Measurements from ENCODE around the gene LRRFIP2. TPM values are rescaled to one million over a fixed set of nuclear protein-coding genes. Genes with fewer than 3 reads are reported as not detected.
A peak's percentile ranks its signal among the peaks of the same experiment; 100 is the strongest.

LRRFIP2 gene
- total and polyA plus RNA-seq, 12 donors = 34.2 to 161 (median 46.2) TPM

DNA sequence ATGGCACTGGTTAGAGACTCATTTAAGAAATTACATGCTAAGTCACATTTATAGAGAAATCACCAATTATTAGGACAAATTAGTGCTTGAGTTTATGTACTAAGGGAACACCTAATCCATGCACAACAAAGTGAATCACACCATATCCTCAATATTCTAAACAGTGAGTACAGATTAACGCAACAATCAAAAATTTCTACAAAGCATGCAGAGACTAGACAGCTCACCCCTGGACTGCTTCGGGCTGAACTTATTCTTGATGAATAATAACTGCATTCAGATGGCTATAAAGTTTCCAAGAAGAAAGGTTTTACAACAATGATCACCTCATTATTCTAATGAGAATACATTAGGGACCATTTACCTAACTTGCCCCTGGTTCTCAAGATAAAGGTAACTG, 66.5 kb downstream of the LRRFIP2 start:
- 94 to 100% (median 99%) methylated on average over 2 of the region's 2 CpGs for WGBS, 4 donors
- no peak for TF ChIP-seq POLR2A (IDR thresholded peaks at IDR 0.05)
- TF ChIP-seq, protein P1, sequence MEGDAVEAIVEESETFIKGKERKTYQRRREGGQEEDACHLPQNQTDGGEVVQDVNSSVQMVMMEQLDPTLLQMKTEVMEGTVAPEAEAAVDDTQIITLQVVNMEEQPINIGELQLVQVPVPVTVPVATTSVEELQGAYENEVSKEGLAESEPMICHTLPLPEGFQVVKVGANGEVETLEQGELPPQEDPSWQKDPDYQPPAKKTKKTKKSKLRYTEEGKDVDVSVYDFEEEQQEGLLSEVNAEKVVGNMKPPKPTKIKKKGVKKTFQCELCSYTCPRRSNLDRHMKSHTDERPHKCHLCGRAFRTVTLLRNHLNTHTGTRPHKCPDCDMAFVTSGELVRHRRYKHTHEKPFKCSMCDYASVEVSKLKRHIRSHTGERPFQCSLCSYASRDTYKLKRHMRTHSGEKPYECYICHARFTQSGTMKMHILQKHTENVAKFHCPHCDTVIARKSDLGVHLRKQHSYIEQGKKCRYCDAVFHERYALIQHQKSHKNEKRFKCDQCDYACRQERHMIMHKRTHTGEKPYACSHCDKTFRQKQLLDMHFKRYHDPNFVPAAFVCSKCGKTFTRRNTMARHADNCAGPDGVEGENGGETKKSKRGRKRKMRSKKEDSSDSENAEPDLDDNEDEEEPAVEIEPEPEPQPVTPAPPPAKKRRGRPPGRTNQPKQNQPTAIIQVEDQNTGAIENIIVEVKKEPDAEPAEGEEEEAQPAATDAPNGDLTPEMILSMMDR (IDR thresholded peaks at IDR 0.05) = no peak

DNA sequence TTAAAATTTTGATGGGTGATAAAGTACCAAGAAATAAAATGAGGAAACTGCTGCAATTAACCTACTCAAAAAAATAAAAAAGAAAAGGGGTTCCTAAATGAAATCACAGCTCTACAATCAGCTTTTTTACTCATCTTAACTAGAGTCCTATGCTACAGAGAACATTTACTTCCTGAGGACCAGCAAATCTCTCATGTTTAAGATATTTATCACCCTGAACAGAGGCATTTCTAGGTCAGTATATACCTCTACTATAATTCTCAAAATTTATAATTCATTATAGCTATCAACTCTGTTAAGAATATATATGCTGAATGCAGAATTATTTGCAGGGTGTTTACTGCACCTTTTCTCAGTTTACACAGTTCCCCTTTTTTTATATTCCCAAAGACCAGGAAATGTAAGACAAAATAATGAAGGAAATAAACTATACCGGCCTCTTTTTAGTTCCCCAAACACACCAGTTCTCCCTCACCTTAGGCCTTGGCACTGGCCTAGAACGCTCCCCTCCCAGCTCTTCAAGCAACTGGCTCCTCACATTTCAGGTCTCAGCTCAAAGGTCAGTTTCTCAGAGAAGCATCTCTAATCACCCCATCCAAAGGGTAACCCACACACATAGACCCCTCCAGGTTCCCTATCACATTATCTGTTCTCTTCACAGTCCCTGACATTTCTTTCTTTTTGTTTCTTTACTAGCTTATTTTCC, 71.1 kb downstream of the LRRFIP2 start:
- Histone ChIP-seq H3K4me3 (no peak overlapping the region), H3K9me3 (replicated peaks in 1 of 3) (peaks cover 0 to 7% (median 0%) of the 10 kb centered on the region in 3 donors), H3K36me3 (replicated peaks in 1 of 2) (no peaks in the 10 kb centered on the region), H3K27ac (peak overlapping the region in 1 of 5 donors; percentile 6), H3K4me1 (replicated peaks in 1 of 2) (peaks cover 0 to 11% of the 10 kb centered on the region in 2 donors), H3K27me3 (no peaks in the 10 kb centered on the region)
- DNase-seq = no peak
- intact Hi-C loops (cut with DNase I) = no loop called here
- no peak for TF ChIP-seq POLR2A (IDR thresholded peaks at IDR 0.05)
- TF ChIP-seq, protein P1 (IDR thresholded peaks at IDR 0.05) = no peak
- 37 to 50% (median 39%) methylated on average over 2 of the region's 2 CpGs for WGBS, 4 donors

More for the DNA sequence above, 66.5 kb downstream of the LRRFIP2 start:
- Histone ChIP-seq H3K27me3 (no peaks in the 10 kb centered on the region), H3K4me3 (no peak overlapping the region), H3K27ac (no peak overlapping the region), H3K9me3 (replicated peaks in 1 of 3) (peaks cover 0 to 7% (median 0%) of the 10 kb centered on the region in 3 donors), H3K36me3 (replicated peaks in 1 of 2) (no peaks in the 10 kb centered on the region), H3K4me1 (replicated peaks in 1 of 2) (peaks cover 11 to 38% of the 10 kb centered on the region in 2 donors)
- no peak for DNase-seq
- intact Hi-C loops (cut with DNase I) = no loop called here

DNA sequence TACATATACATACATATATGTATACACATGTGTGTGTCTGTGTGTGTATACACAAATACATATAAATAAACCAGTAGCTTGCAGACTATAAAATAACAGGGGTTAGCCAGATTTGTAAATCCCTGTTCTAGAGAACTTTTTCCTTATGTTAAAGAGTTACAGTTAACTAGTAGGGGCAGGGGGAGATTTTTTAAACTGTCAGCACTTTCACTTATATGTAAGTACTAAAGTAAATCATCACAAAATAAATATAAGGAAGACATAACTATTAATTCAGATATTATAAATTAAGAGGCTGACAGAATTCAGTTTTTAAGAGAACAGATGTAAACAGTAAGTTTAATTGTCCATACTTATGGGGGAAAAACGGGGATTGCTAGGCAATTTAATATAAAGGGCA, 74.0 kb downstream of the LRRFIP2 start:
- H3K27me3 ChIP-seq = no peaks in the 10 kb centered on the region
- intact Hi-C loops (cut with DNase I) = no loop called here
- peaks cover 0 to 7% (median 0%) of the 10 kb centered on the region in 3 donors for H3K9me3 ChIP-seq (replicated peaks in 1 of 3)
- H3K36me3 ChIP-seq (replicated peaks in 1 of 2) = no peaks in the 10 kb centered on the region
- H3K4me1 ChIP-seq (replicated peaks in 1 of 2) = peaks cover 14 to 36% of the 10 kb centered on the region in 2 donors
- 76 to 84% (median 80%) methylated on average over 1 of the region's 1 CpG for WGBS, 4 donors
- TF ChIP-seq, protein P1 (IDR thresholded peaks at IDR 0.05) = no peak
- no peak for TF ChIP-seq POLR2A (IDR thresholded peaks at IDR 0.05)
- H3K4me3 ChIP-seq = no peak overlapping the region
- H3K27ac ChIP-seq = no peak overlapping the region
- no peak for DNase-seq

DNA sequence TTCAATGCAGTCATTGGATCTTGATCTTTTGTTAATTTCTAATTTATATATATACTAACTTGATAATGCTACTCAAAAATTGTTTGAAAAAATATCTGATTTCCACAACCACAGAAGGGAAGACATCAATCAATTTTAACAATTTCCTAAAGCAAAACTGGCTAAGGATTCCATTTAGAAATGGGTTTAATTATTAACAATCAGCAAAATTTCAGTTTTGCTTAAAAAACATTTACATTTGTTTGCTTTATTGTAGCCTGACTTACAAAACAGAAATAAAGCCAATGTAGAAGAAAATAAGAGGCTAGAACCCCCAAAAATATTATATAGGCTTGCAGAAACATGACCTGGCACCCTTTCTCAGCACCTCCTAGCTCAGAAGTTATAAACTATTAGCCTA, 74.9 kb downstream of the LRRFIP2 start:
- TF ChIP-seq, protein P1 (IDR thresholded peaks at IDR 0.05) = no peak
- TF ChIP-seq POLR2A (IDR thresholded peaks at IDR 0.05) = no peak
- no peak overlapping the region for H3K4me3 ChIP-seq
- intact Hi-C loops (cut with DNase I) = no loop called here

More for the DNA sequence above, 74.9 kb downstream of the LRRFIP2 start:
- no peak for DNase-seq
- Histone ChIP-seq H3K27me3 (no peaks in the 10 kb centered on the region), H3K27ac (no peak overlapping the region), H3K36me3 (replicated peaks in 1 of 2) (no peaks in the 10 kb centered on the region), H3K9me3 (replicated peaks in 1 of 3) (peaks cover 0 to 3% (median 0%) of the 10 kb centered on the region in 3 donors), H3K4me1 (replicated peaks in 1 of 2) (peaks cover 14 to 37% of the 10 kb centered on the region in 2 donors)
